ENCODE results near the gene ACSF2.
"Not testable (repeated sequence)": the region's sequence is repeated elsewhere in the genome, so short reads cannot be mapped to it uniquely, and the experiment has no call there.

ACSF2 gene

DNA sequence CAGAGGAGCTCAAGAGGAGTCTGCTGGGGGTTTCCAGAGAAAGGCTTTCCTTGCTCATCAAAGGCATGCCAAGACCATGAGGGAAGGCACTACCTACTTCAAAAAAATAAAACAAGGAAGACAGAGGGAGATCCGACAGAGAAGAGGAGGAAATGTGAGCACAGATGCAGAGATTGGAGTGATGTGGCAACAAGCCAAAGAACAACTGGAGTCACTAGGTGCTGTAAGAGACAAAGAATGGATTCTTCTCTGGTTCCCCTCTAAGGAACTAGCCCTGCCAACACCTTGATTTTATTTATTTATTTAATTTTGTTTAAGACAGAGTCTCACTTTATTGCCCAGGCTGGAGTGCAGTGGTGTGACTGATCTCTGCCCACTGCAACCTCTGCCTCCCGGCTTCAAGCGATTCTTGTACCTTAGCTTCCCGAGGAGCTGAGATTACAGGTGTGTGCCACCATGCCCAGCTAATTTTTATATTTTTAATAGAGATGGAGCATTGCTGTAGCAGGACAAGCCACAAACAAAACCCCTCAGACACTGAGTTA, 13.8 kb upstream of the ACSF2 start:
- no peak for DNase-seq (ENCODE audit: low read depth in 3 of 3)

DNA sequence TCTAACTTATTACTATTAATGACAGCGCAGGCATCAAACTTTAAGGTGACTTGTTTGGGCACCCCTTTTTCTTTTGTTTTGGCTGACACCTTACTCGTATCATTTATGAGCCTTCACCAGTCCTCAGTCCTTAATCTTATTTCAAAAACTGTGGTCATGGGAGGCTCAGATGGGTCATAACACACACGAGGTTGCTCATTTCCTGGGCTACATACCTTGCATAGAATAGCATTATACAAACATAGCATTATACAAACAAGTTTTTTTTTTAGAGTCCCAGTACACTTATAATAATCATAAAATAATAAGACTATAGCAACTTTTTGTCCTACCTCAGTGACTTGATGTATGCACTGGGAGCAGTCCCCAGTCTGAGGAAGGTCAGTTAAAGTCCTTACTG, 11.2 kb upstream of the ACSF2 start:
- DNase-seq (ENCODE audit: low read depth in 3 of 3): no peak

DNA sequence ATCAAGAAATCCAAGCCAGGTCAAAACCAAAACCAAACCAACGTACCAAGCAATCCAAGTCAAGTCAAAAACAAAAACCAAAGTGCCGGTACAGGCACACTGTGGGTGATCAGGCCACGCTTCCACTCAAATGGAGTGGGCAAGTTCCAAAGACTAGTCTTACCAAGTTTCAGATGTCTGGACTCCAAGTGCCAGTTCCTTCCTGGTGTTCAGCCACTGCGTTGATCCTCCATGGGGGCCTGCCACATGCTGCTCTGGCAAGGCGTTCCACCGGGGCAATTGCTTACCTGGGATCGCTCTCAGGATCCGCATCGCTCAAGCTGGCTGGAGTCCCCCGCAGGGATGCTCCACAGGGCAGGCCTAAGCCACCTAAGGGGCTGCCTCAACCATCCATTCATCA, 6.4 kb upstream of the ACSF2 start:
- DNase-seq (ENCODE audit: low read depth in 3 of 3): not testable (repeated sequence)

DNA sequence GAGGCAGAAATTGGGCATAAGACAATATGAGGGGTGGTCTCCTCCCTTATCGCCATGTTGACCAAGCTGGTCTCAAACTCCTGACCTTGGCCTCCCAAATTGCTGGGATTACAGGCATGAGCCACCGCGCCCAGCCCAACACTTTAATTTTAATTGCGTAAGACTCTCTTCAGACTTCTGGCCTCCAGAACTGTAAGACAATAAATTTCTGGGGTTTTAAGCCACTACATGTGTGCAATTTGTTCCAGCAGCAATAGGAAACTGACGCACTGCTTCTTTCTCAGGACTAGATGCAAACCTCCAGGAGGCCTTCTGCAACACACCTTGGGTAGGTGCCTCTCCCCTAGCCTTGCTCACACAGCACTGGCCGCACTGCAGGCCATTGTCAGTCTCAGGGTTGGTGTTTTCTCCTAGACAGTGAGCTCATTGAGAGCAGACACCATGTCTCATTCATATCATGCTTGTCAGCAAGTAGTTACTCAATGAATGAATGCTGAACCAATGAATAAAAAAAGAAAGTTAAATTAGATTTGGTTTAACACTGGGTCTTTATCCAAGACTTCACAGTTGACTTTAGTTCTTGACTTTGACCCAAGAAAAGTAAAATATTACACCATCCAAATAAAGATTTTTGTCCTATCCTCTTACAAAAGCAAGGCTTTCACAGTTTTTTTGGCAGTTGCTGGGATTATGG, 5.5 kb upstream of the ACSF2 start:
- DNase-seq (ENCODE audit: low read depth in 3 of 3): no peak

DNA sequence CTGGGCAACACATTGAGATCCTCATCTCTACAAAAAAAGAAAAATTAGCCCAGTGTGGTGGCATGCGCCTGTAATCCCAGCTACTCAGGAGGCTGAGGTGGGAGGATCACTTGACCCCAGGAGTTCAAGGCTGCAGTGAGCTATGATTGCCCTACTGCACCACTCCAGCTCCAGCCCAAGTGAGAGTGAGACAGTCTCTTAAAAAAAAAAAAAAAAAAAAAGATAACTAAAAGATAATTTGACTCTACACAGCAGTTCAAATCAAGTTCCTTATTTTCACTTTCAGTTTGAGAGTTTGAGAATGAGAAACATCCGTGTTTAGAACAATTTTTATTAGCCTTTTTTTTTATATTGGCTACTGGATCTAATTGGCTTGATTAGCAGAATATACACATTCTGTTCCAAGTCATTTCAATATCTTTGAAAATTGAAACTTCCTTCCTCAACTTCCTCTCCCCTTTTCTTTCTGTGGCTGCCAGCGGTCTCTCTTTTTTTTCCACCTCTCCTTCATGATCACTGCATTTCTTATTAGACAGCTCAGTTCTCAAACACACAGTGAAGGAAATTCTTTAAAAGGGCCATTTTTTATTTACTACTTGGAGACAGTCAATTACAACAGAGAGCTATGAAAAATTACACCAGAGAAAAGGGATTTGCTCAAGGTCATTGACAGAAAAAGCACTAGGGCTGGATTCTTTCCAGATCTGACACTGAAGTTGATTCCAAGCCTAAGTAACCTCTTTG, 4.5 kb upstream of the ACSF2 start:
- DNase-seq (ENCODE audit: low read depth in 3 of 3): no peak

DNA sequence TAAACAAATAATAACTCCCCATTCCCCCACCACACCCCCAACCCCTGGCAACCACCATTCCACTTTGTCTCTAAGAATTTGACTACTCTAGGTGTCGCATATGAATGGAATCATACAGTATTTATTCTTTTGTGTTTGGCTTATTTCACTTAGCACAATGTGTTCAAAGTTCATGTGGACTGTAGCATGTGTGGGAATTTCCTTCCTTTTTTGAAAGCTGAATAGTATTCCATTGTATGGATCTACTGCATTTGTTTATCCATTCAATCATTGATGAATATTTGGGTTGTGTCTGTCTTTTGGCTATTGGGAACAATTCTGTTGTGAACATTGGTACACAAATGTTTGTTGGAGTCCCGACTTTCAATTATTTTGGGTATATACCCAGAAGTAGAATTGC, 3.3 kb upstream of the ACSF2 start:
- no peak for DNase-seq (ENCODE audit: low read depth in 3 of 3)

DNA sequence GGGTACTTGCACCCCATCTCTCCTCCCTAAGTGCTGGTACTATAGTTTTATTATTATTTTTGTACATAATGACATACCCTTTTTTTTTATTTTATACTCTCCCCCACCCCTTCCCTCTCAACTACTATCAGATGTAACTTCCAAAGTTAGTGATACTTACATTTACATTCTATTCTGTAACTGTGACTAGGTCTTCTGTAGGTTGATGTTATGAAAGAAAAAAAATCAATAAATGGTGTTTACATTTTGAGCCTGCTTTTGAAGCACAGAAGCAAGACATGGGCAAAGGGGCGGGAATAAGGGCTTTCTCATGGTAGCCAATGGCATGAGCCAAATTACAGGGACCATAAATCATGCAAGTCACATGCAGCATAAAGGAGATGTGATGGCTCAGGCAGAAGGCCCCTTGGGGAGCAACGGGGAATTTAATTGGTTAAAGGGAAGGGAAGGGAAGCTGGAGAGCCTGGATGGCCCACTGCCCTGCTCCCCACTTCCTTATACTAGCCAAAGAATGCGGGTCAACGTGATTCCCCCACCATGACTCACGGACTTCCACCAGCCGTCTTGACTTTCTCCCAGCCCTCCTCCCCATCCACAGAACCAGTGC, 2.4 kb upstream of the ACSF2 start:
- DNase-seq (ENCODE audit: low read depth in 3 of 3): no peak

DNA sequence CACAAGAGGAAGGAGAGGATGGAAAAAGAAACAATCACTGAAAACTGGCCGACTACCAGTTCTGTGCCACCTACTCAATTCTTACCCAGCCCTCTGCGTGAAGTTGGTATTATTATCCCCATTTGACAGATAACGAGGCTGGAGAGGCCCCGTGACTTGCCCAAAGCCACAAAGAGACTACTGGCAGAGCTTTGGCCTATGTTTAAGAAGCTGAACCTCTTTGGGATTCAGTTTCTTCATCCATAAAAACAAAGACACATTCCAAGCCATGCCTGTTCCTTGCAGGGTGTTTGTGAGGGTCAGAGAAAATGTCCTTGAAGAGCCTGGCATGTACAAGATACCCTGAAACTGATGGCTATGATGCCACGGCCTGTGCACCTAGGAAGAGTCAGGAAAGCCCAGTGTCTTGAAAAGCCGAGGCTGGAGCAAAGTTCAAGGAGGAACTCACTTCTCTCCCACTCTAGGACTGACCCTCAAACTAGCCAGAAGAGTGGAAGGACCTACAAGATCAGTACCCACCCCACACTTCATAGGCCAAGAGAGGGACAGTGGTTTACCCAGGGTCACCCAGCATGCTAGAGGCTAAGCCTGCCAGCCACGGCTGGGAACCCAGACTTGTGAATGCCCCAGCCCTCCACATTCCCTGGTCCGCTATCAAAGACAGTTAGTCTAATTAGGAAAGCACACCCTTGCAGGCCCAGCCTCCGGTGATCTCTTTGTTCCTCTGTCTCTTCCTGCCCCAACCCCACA, 1.6 kb upstream of the ACSF2 start:
- DNase-seq (ENCODE audit: low read depth in 3 of 3): no peak

DNA sequence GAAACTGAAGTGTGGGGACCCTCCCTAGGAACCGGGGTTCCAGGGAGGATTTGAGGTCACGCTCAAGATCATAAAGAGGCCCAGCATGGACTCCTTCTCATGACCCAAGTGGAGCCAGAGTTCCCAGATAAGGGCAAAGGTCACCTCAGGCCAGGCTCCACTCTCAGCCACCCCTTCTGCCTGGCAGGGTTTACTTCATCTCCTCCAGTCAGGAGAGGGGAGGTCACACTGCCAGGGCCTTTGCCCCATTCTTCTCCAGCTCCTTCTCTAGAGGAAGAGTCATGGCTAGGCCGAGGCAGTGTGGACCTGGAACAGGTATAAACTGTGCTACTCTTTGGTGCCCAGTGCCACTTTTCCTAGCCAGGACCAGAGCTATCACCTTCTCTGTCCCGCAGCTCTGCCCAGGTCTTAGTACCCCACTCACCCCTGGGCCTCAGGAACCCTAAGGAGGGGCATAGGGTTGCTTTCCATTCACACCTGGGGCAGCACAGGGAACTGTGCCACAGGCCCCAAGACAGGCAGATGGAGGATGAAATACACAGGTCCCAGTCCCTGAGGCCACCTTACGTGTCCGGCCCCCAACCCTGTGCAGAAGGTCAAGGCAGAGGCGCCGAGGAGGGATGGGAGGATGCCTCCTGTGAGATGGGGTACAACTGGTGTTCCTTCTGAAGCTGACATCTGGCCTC, 879 bp upstream of the ACSF2 start:
- no peak for DNase-seq (ENCODE audit: low read depth in 3 of 3)

DNA sequence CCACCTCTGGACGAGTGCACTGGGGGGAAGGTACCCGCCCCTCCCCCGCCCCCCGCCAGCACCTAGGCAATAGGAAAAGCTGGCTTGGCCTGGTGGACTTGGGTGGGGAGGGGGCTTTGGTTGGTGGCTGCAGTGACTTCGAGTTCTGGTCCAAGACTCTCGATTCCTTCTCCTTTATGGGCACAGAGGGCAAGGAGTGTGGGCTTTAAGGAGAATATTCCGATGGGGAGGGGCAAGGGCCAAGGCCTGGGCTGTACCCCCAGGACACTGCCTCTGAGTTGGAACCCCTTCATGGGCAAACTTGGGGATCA, 409 bp downstream of the ACSF2 start:
- DNase-seq (ENCODE audit: low read depth in 3 of 3): no peak

DNA sequence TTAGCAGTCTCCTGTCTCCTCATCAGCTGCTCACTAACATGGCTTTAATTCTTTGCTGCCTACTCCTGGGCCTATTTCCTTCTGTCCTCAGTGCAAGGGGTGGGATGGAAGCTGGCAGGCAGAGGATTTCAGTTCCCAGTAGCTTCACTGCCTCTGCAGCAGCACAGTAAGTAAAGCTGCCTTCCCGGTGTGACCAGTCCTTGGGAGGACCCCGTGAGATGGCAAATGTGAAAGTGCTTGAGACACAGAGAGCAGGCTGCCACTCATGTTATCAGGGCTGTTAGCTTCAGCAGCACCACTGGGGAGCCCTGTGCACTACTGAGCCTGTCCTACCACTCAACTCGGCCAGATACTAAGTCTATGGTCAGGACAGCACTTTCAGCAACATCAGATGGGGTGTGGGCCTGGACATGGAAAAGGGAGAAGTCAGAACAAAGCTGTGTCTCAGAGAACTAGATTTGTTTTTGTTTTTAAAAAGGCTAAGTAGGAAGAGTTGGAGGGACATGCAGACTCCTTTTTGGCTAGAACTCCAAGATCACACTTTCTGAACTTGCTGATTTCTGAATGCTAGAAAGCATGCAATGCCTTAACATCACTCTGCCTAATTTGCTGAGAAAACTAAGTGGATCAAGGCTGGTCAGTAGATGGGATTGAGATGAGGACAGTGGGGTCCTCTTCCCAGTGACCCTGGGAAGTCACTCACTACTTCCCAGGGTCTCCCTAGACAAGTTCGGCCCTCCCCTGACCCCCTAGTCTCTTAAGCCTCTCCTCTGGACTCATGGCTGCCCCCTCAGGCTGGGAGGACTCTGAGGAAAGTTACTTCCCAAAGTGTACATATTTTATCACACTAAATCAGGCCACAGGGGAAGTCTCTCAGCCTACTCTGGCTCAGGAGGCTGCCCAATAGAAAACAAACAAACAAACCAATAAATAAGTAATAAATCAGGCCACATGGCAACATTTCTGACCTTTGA, 1.1 kb downstream of the ACSF2 start:
- no peak for DNase-seq (ENCODE audit: low read depth in 3 of 3)

DNA sequence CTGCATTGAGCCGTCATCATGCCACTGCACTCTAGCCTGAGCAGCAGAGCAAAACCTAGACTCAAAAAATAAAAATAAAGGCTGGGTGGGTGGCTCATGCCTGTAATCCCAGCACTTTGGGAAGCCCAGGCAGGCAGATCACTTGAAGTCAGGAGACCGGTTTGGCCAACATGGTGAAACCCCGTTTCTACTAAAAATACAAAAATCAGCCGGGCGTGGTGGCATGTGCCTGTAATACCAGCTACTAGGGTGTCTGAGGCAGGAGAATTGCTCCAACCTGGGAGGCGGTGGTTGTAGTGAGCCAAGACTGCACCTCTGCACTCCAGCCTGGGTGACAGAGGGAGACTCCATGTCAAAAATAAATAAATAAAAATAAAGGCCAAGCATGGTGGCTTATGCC, 2.1 kb downstream of the ACSF2 start:
- DNase-seq (ENCODE audit: low read depth in 3 of 3): not testable (repeated sequence)

DNA sequence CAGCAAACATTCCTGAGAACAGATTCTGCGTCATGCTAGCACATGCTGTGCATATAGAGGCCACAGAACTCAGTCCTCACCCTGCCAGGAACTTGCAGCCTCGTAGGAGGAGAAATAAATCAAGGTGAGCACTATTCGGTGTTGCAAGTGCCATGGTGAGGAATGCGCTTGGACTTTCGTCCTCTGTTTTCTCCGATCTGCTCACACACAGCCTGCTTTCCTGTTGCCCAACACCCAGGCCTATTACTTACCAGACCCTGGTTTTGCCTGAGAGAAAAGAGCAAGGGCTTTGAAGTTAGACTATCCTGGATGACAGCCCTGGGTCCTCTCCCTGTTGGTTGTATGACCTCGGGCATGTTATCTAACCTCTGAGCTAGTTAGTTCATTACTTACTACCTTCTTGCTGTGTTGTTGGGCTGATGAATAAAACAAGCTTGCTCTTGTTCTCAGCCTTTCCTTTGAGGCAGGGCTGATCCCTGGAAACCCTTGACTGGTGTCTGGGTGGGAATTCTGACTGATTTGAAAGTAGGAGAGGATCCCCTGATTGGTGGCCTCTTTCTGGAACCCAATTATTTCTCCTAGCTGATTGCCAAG, 2.9 kb downstream of the ACSF2 start:
- DNase-seq (ENCODE audit: low read depth in 3 of 3): no peak

DNA sequence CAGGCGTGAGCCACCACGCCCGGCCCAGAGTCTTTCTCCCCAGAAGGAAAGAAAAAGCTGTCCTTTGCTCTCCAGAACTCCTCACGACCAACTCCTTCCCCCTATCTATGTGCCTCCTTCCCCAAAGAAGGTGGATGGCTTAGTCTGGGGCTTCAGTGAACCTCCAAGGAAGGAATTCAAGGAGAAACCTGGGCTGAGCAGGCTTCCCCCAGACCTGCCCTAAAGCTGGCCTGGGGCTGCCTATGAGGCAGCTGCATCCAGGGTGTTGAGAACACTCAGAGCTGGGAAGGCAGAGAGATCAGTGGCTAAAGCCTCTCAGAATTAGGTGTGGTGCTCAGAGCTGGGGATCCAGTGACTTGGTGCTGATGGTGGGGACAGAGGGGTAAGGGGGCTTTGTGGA, 3.8 kb downstream of the ACSF2 start:
- DNase-seq (ENCODE audit: low read depth in 3 of 3): no peak

DNA sequence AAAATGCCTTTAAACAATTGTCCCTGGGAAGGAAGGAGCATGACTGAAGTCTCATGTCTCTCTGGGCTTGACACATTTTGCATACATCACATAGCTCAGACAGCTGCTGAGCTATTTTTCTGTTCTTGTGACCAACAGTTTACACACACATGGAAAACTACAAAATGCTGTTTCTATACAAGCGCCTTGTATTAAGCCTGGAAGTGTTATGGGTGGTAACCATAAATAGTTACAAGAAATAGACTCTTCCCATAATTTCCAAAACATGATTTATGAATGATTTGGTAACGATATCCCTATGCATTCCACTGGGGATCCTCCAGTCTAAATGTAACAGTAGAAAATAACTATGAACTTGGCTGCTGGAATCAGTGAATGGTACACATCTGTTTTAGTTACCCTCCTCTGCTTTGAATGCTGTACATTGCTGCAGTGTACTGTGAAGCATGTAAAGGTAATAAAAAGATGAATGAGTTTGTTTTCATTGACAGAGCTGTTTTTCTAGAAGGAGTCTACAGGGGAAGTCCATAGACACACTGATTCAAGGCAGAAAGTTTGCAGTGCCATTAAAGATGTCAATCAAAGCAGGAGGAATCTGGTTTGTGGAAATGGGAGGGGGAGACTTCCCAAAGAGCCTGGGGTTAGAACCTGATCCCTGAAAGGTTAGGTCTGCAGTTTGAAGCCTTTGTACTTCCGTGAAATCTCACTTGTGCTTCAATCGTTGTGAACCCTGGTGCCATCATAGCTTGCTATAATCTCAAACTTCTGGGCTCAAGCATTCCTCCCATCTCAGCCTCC, 5.0 kb downstream of the ACSF2 start:
- no peak for DNase-seq (ENCODE audit: low read depth in 3 of 3)

DNA sequence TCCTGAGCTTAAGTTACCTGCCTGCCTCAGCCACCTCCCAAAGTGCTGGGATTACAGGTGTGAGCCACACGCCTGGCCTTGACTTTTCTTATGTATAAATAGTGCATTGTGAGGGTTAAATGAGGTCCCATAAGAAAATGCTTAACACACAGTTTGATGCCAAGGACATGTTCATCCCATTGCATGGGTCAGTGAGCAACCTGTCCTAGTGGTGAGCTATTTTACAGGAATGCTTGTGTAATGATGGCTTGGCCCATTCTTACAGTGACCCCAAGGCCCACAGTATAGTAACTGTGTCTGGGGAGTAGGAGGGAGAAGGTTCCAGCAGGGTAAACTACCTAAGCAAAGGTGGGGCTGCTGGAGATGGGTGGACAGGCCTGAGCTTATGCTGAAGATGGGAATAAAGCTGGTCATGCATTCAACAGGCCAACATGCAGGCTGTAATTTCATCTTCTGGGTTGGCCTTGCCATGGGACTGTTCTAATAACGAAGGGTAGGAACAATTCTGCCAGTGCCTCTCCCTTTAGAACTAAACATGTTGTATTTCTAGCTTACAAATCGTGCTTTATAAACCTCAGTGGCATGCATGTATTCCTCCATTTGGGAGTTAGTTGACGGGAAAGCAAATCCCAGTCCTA, 6.2 kb downstream of the ACSF2 start:
- DNase-seq (ENCODE audit: low read depth in 3 of 3): no peak

DNA sequence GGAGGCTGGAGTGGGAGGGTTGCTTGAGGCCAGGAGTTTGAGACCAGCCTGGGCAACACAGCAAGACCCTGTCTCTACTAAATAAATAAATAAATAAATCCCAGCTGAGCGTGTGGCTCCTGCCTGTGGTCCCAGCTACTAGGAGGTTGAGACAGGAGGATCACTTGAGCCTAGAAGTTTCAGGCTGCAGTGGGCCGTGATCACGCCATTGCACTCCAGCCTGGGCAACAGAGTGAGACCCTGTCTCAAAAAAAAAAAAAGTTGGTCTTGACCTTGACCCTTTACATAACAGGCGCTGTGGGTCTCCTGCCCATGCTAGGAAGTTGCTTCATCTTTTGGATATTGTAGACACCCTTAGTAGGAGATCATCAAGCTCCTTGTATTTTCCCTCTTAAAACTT, 11.4 kb downstream of the ACSF2 start:
- DNase-seq (ENCODE audit: low read depth in 3 of 3): no peak

DNA sequence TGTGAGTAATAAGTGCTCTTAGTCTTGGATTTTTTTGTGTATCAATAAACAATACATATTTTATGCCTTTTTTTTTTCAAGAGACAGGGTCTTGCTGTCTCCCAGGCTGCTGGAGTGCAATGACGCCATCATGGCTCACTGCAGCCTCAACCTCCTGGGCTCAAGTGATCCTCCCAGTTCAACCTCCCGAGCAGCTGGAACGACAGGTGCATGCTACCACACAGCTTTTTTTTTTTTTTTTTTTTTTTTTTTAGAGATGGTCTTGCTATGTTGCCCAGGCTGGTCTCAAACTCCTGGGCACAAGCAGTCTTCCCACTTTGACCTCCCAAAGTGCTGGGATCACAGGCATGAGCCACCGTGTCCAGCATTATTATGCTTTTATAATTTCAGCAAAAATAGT, 13.0 kb downstream of the ACSF2 start:
- no peak for DNase-seq (ENCODE audit: low read depth in 3 of 3)
